ENCODE data around the gene PAPPA.

- TF ChIP-seq CTCF (IDR thresholded peaks at IDR 0.05) (no peak), POLR2A (IDR thresholded peaks at IDR 0.05) (no peak)
Measured at GRCh38 chr9:116365056-116365471, 211.5 kb downstream of the PAPPA start.

Measured in Peyer's patch (tissue), 4 donors.